Liver (tissue), 9 donors: Measurements from ENCODE around the gene ABCA4. TPM values are rescaled to one million over a fixed set of nuclear protein-coding genes. Genes with fewer than 3 reads are reported as not detected.

Source experiments
- DNase-seq: peaks from one replicate; pipeline ENCODE4 v3.0.0-alpha.2; 2017; ENCODE audit warnings: low spot score
- H3K27ac ChIP-seq, 2 donors: one replicate each; pipeline ENCODE4 v1.7.0; 2013; ENCODE audit warnings: inconsistent platforms in 2 of 2, low read length in 2 of 2, control low read depth in 1 of 2, low read depth in 1 of 2, mild to moderate bottlenecking in 1 of 2
- H3K27me3 ChIP-seq, 4 donors: one replicate each; pipeline versions ENCODE4 v1.6.1 to v1.7.0; 2013; ENCODE audit warnings: low read length in 3 of 4, inconsistent platforms in 1 of 4, mild to moderate bottlenecking in 1 of 4, moderate library complexity in 1 of 4; ENCODE audit not compliant: control insufficient read depth in 4 of 4, insufficient read depth in 4 of 4
- H3K36me3 ChIP-seq, 4 donors: one replicate each; pipeline versions ENCODE4 v1.6.1 to v1.7.0; 2013; ENCODE audit warnings: low read length in 3 of 4, mild to moderate bottlenecking in 3 of 4, low read depth in 1 of 4, moderate library complexity in 1 of 4; ENCODE audit not compliant: control insufficient read depth in 4 of 4, insufficient read depth in 3 of 4
- H3K4me1 ChIP-seq, 4 donors: one replicate each; pipeline versions ENCODE4 v1.6.1 to v1.7.0; 2013; ENCODE audit warnings: low read length in 3 of 4, mild to moderate bottlenecking in 3 of 4, moderate library complexity in 1 of 4; ENCODE audit not compliant: control insufficient read depth in 4 of 4, insufficient read depth in 4 of 4
- H3K4me3 ChIP-seq, 3 donors: one replicate each; pipeline versions ENCODE4 v1.6.1 to v1.7.0; 2013; ENCODE audit warnings: low read length in 3 of 3, control low read depth in 1 of 3, low read depth in 1 of 3, mild to moderate bottlenecking in 1 of 3
- H3K9ac ChIP-seq, 2 donors: one replicate each; pipeline ENCODE4 v1.7.0; 2013; ENCODE audit warnings: low read length in 2 of 2, mild to moderate bottlenecking in 2 of 2, moderate library complexity in 2 of 2, control low read depth in 1 of 2, low read depth in 1 of 2
- H3K9me3 ChIP-seq, 4 donors: one replicate each; pipeline versions ENCODE4 v1.6.1 to v1.7.0; 2013; ENCODE audit warnings: low read length in 3 of 4; ENCODE audit not compliant: control insufficient read depth in 4 of 4
- EGR1 ChIP-seq, 2 donors: IDR thresholded peaks; 2 replicates each; pipeline ENCODE4 v1.6.1; 2016 to 2018; ENCODE audit warnings: antibody characterized with exemption in 2 of 2, low read depth in 2 of 2
- FOXA1 ChIP-seq: IDR thresholded peaks from 2 replicates; pipeline ENCODE4 v1.6.1; 2016; ENCODE audit warnings: antibody characterized with exemption
- FOXA2 ChIP-seq: IDR thresholded peaks from 2 replicates; pipeline ENCODE4 v1.6.1; 2016; ENCODE audit warnings: antibody characterized with exemption
- GABPA ChIP-seq, 2 donors: IDR thresholded peaks in 1 of 2; conservative IDR thresholded peaks in 1 of 2; 2 replicates each; pipeline ENCODE4 v1.6.1; 2016; ENCODE audit warnings: antibody characterized with exemption in 2 of 2, mild to moderate bottlenecking in 1 of 2, moderate library complexity in 1 of 2
- HNF4A ChIP-seq, 2 donors: conservative IDR thresholded peaks; 2 replicates each; pipeline ENCODE4 v1.6.1; 2016; ENCODE audit warnings: antibody characterized with exemption in 2 of 2, mild to moderate bottlenecking in 2 of 2
- HNF4G ChIP-seq: IDR thresholded peaks from 2 replicates; pipeline ENCODE4 v1.6.1; 2016; ENCODE audit warnings: antibody characterized with exemption
- JUND ChIP-seq, 2 donors: IDR thresholded peaks; 2 replicates each; pipeline ENCODE4 v1.6.1; 2016; ENCODE audit warnings: antibody characterized with exemption in 2 of 2
- NR2F2 ChIP-seq: IDR thresholded peaks from 2 replicates; pipeline ENCODE4 v1.6.1; 2016; ENCODE audit warnings: antibody characterized with exemption
- RAD21 ChIP-seq, 2 donors: IDR thresholded peaks; 2 replicates each; pipeline ENCODE4 v1.6.1; 2016; ENCODE audit warnings: antibody characterized with exemption in 2 of 2, mild to moderate bottlenecking in 2 of 2
- RXRA ChIP-seq, 2 donors: IDR thresholded peaks; 2 replicates each; pipeline ENCODE4 v1.6.1; 2017 to 2018; ENCODE audit warnings: antibody characterized with exemption in 2 of 2, mild to moderate bottlenecking in 1 of 2
- SP1 ChIP-seq: IDR thresholded peaks from 2 replicates; pipeline ENCODE4 v1.6.1; 2018; ENCODE audit warnings: antibody characterized with exemption, mild to moderate bottlenecking
- YY1 ChIP-seq: IDR thresholded peaks from 2 replicates; pipeline ENCODE4 v1.6.1; 2016; ENCODE audit warnings: antibody characterized with exemption, mild to moderate bottlenecking
- WGBS: extraction: QIAGEN DNeasy Blood & Tissue Kit; methylation state at CpG from one replicate; pipeline ENCODE4 v1.1.7; 2013; 5-methylcytosine and 5-hydroxymethylcytosine counted together
- polyA plus RNA-seq, 2 donors: library from polyadenylated mRNA; stranded (reverse) in 1 of 2; unstranded in 1 of 2; fragments of 200-250 nt in 1 of 2; fragments of >200 nt in 1 of 2; fragmentation: Nextera tagmentation in 1 of 2; extraction: Ambion mirVana in 1 of 2; gene quantifications; one replicate each; pipeline versions ENCODE4 v1.2.1 to v1.2.3, GENCODE V29; 2013 to 2015
- total RNA-seq, 2 donors: library from RNA; depleted of rRNA; stranded (reverse); fragments of >200 nt; gene quantifications; one replicate each; pipeline ENCODE4 v1.2.3, GENCODE V29; 2014
- TF ChIP-seq, protein P1 (sequence below): IDR thresholded peaks from 2 replicates; pipeline ENCODE4 v1.6.1; 2016; ENCODE audit warnings: antibody characterized with exemption
- TF ChIP-seq, protein P2 (sequence below): fragments of 150-350 bp; IDR thresholded peaks from 2 replicates; pipeline ENCODE4 v1.5.1; 2017; ENCODE audit warnings: improper control_type of control experiment, low read depth, low read length; ENCODE audit not compliant: missing input control
- TF ChIP-seq, protein P3 (sequence below): IDR thresholded peaks from 2 replicates; pipeline ENCODE4 v1.6.1; 2016; ENCODE audit warnings: antibody characterized with exemption, mild to moderate bottlenecking
- TF ChIP-seq, protein P4 (sequence below): IDR thresholded peaks from 2 replicates; pipeline ENCODE4 v1.6.1; 2016; ENCODE audit warnings: antibody characterized with exemption
- TF ChIP-seq, protein P5 (sequence below): IDR thresholded peaks from 2 replicates; pipeline ENCODE4 v1.6.1; 2016; ENCODE audit warnings: antibody characterized with exemption
- donor health status: healthy.
- donor health status: healthy.
- donor health status: healthy.
- donor health status: healthy.
- donor health status: healthy.

Gene ABCA4
- total and polyA plus RNA-seq, 4 donors, result 0.19 to 1.5 (median 0.38) TPM

DNA sequence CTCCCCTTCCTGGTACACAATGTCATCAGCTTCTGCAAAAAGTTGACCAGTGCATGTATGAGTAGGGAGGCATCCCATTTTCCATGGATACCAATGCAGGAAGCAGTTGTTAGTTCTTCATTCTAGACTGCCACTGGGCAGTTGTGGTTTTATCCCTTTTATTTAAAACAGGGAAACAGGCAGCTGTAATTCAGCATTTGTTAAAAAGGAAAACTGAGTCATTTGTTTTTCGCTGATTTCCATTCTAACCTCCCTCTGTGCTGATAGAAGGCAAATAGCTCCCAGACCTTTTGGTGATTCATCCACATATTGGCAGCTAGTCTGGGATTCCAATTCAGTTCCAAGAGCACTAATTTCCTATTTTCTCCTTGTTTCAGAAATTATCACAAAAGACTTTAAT lies 21.1 kb upstream of the ABCA4 start:
- Histone ChIP-seq H3K9ac (no peak overlapping the region), H3K4me1 (no peaks in the 10 kb centered on the region), H3K27me3 (no peaks in the 10 kb centered on the region), H3K27ac (no peak overlapping the region), H3K4me3 (no peak overlapping the region), H3K36me3 (no peaks in the 10 kb centered on the region), H3K9me3 (no peaks in the 10 kb centered on the region)
- no peak for DNase-seq
- TF ChIP-seq HNF4A (conservative IDR thresholded peaks at IDR 0.05), result no peak
- WGBS, result 87% methylated on average over 1 of the region's 1 CpG

DNA sequence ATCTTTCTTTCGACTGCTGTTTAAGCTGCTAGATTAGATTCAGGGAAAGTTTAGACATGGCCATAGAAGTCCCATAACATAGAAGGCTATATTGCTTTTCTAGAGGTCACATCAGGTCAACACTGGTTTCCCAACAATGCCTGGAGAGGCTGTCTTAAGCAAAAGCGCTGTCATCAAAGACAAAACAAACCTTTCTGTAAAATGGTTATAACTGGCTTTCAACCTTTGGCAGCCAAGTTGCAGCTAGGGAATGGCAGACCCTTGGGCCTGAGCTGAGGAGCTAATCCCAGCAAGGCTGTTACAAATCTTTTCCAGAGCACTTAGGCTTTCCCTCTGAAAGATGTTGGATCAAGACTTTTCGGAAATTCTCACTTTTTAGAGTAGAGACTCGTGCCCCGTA lies 11.2 kb upstream of the ABCA4 start:
- H3K27ac ChIP-seq, result no peak overlapping the region
- DNase-seq, result no peak
- H3K9ac ChIP-seq, result no peak overlapping the region
- H3K27me3 ChIP-seq, result no peaks in the 10 kb centered on the region
- H3K36me3 ChIP-seq, result no peaks in the 10 kb centered on the region
- H3K4me1 ChIP-seq, result no peaks in the 10 kb centered on the region
- H3K9me3 ChIP-seq, result no peaks in the 10 kb centered on the region
- TF ChIP-seq EGR1 (IDR thresholded peaks at IDR 0.05; ENCODE audit: low read depth in 2 of 2) (no peak), RXRA (IDR thresholded peaks at IDR 0.05) (no peak), NR2F2 (no peak), FOXA1 (no peak), SP1 (no peak), FOXA2 (no peak), HNF4A (conservative IDR thresholded peaks at IDR 0.05) (no peak), RAD21 (IDR thresholded peaks at IDR 0.05) (no peak), HNF4G (no peak), YY1 (no peak), GABPA (IDR thresholded peaks at IDR 0.05 in 1 of 2, conservative IDR thresholded peaks at IDR 0.05 in 1 of 2) (no peak), JUND (IDR thresholded peaks at IDR 0.05) (no peak)
- TF ChIP-seq, protein P1, sequence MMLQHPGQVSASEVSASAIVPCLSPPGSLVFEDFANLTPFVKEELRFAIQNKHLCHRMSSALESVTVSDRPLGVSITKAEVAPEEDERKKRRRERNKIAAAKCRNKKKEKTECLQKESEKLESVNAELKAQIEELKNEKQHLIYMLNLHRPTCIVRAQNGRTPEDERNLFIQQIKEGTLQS, result no peak
- TF ChIP-seq, protein P2, sequence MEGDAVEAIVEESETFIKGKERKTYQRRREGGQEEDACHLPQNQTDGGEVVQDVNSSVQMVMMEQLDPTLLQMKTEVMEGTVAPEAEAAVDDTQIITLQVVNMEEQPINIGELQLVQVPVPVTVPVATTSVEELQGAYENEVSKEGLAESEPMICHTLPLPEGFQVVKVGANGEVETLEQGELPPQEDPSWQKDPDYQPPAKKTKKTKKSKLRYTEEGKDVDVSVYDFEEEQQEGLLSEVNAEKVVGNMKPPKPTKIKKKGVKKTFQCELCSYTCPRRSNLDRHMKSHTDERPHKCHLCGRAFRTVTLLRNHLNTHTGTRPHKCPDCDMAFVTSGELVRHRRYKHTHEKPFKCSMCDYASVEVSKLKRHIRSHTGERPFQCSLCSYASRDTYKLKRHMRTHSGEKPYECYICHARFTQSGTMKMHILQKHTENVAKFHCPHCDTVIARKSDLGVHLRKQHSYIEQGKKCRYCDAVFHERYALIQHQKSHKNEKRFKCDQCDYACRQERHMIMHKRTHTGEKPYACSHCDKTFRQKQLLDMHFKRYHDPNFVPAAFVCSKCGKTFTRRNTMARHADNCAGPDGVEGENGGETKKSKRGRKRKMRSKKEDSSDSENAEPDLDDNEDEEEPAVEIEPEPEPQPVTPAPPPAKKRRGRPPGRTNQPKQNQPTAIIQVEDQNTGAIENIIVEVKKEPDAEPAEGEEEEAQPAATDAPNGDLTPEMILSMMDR, result no peak
- TF ChIP-seq, protein P3, sequence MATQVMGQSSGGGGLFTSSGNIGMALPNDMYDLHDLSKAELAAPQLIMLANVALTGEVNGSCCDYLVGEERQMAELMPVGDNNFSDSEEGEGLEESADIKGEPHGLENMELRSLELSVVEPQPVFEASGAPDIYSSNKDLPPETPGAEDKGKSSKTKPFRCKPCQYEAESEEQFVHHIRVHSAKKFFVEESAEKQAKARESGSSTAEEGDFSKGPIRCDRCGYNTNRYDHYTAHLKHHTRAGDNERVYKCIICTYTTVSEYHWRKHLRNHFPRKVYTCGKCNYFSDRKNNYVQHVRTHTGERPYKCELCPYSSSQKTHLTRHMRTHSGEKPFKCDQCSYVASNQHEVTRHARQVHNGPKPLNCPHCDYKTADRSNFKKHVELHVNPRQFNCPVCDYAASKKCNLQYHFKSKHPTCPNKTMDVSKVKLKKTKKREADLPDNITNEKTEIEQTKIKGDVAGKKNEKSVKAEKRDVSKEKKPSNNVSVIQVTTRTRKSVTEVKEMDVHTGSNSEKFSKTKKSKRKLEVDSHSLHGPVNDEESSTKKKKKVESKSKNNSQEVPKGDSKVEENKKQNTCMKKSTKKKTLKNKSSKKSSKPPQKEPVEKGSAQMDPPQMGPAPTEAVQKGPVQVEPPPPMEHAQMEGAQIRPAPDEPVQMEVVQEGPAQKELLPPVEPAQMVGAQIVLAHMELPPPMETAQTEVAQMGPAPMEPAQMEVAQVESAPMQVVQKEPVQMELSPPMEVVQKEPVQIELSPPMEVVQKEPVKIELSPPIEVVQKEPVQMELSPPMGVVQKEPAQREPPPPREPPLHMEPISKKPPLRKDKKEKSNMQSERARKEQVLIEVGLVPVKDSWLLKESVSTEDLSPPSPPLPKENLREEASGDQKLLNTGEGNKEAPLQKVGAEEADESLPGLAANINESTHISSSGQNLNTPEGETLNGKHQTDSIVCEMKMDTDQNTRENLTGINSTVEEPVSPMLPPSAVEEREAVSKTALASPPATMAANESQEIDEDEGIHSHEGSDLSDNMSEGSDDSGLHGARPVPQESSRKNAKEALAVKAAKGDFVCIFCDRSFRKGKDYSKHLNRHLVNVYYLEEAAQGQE, result no peak
- TF ChIP-seq, protein P4, sequence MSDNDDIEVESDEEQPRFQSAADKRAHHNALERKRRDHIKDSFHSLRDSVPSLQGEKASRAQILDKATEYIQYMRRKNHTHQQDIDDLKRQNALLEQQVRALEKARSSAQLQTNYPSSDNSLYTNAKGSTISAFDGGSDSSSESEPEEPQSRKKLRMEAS, result no peak
- TF ChIP-seq, protein P5, sequence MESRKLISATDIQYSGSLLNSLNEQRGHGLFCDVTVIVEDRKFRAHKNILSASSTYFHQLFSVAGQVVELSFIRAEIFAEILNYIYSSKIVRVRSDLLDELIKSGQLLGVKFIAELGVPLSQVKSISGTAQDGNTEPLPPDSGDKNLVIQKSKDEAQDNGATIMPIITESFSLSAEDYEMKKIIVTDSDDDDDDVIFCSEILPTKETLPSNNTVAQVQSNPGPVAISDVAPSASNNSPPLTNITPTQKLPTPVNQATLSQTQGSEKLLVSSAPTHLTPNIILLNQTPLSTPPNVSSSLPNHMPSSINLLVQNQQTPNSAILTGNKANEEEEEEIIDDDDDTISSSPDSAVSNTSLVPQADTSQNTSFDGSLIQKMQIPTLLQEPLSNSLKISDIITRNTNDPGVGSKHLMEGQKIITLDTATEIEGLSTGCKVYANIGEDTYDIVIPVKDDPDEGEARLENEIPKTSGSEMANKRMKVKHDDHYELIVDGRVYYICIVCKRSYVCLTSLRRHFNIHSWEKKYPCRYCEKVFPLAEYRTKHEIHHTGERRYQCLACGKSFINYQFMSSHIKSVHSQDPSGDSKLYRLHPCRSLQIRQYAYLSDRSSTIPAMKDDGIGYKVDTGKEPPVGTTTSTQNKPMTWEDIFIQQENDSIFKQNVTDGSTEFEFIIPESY, result no peak
- H3K4me3 ChIP-seq, result no peak overlapping the region
- WGBS, result 98% methylated on average over 5 of the region's 5 CpGs
